GM23338 (cell line): ENCODE results near the gene AGTR1. TPM values are rescaled to one million over a fixed set of nuclear protein-coding genes. Genes with fewer than 3 reads are reported as not detected.
A peak's percentile ranks its signal among the peaks of the same experiment; 100 is the strongest.

Source experiments
- ATAC-seq: fragments of 200-7000 bp; cut with Tn5 transposase; 3 replicates; pipeline ENCODE4 v1.9.1; 2020
- DNase-seq: peaks from one replicate; pipeline ENCODE4 v3.0.0-alpha.2; 2015; ENCODE audit warnings: low spot score
- H2AFZ ChIP-seq: fragments of 200-600 bp; sonication (generic); 2 replicates; pipeline ENCODE4 v1.8.0; 2016; ENCODE audit warnings: antibody characterized with exemption, mild to moderate bottlenecking, moderate library complexity
- H3F3A ChIP-seq: fragments of 200-600 bp; sonication (generic); replicated peaks from 2 replicates; pipeline ENCODE4 v1.8.0; 2017; ENCODE audit warnings: antibody characterized with exemption, mixed run types, low read depth
- H3K27ac ChIP-seq: fragments of 200-600 bp; sonication (generic); 2 replicates; pipeline ENCODE4 v1.6.1; 2016; ENCODE audit warnings: low read depth
- H3K27me3 ChIP-seq: fragments of 200-600 bp; sonication (generic); 2 replicates; pipeline ENCODE4 v1.8.0; 2016; ENCODE audit warnings: mild to moderate bottlenecking, mixed run types, moderate library complexity; ENCODE audit not compliant: insufficient read depth
- H3K36me3 ChIP-seq: fragments of 200-600 bp; sonication (generic); 2 replicates; pipeline ENCODE4 v1.8.0; 2016; ENCODE audit warnings: mild to moderate bottlenecking; ENCODE audit not compliant: insufficient read depth
- H3K4me1 ChIP-seq: fragments of 200-600 bp; sonication (generic); 2 replicates; pipeline ENCODE4 v1.8.0; 2016; ENCODE audit warnings: mild to moderate bottlenecking, moderate library complexity; ENCODE audit not compliant: insufficient read depth
- H3K4me2 ChIP-seq: fragments of 200-600 bp; sonication (generic); 2 replicates; pipeline ENCODE4 v1.7.1; 2017; ENCODE audit warnings: mixed run types
- H3K4me3 ChIP-seq: fragments of 200-600 bp; sonication (generic); 2 replicates; pipeline ENCODE4 v1.6.1; 2016; ENCODE audit warnings: mixed run types
- H3K79me2 ChIP-seq: fragments of 200-600 bp; sonication (generic); replicated peaks from 2 replicates; pipeline ENCODE4 v1.8.0; 2017; ENCODE audit warnings: mild to moderate bottlenecking; ENCODE audit not compliant: insufficient read depth
- H3K9me2 ChIP-seq: fragments of 200-600 bp; sonication (generic); 2 replicates; pipeline ENCODE4 v1.8.0; 2017; ENCODE audit not compliant: insufficient read depth
- H4K20me1 ChIP-seq: fragments of 200-600 bp; sonication (generic); replicated peaks from 2 replicates; pipeline ENCODE4 v1.8.0; 2017; ENCODE audit warnings: mild to moderate bottlenecking; ENCODE audit not compliant: insufficient read depth
- H3K27ac Mint-ChIP-seq: 2 replicates; pipeline ENCODE4 v1.8.0; 2020; ENCODE audit warnings: inconsistent platforms, mild to moderate bottlenecking, moderate library complexity, mixed read lengths
- H3K27me3 Mint-ChIP-seq: 3 replicates; pipeline ENCODE4 v1.8.0; 2022; ENCODE audit warnings: low read depth, mild to moderate bottlenecking, moderate library complexity, mixed read lengths, inconsistent platforms; ENCODE audit not compliant: insufficient read depth, poor library complexity
- H3K36me3 Mint-ChIP-seq: 3 replicates; pipeline ENCODE4 v1.8.0; 2021; ENCODE audit warnings: low read depth, mild to moderate bottlenecking, inconsistent platforms, moderate library complexity, mixed read lengths
- H3K4me1 Mint-ChIP-seq: 3 replicates; pipeline ENCODE4 v1.8.0; 2020; ENCODE audit warnings: mild to moderate bottlenecking, inconsistent platforms, mixed read lengths
- H3K4me3 Mint-ChIP-seq: 3 replicates; pipeline ENCODE4 v1.8.0; 2021; ENCODE audit warnings: moderate library complexity, mild to moderate bottlenecking, inconsistent platforms, mixed read lengths
- H3K9me3 Mint-ChIP-seq: 3 replicates; pipeline ENCODE4 v1.8.0; 2020; ENCODE audit warnings: moderate library complexity, mild to moderate bottlenecking, inconsistent platforms, mixed read lengths
- CREB1 ChIP-seq: fragments of 250-450 bp; sonication (Bioruptor Pico); IDR thresholded peaks from 2 replicates; pipeline ENCODE4 v1.5.0; 2020; ENCODE audit warnings: low read depth, mild to moderate bottlenecking, moderate library complexity
- ETS1 ChIP-seq: IDR thresholded peaks from 2 replicates; pipeline ENCODE4 v1.6.1; 2016; ENCODE audit warnings: antibody characterized with exemption
- EZH2 ChIP-seq: fragments of 200-600 bp; sonication (generic); IDR thresholded peaks from one replicate; pipeline ENCODE4 v1.8.0; 2017; ENCODE audit warnings: antibody characterized with exemption, mild to moderate bottlenecking, low read depth; ENCODE audit not compliant: unreplicated experiment
- NANOG ChIP-seq: IDR thresholded peaks from 2 replicates; pipeline ENCODE4 v1.6.1; 2016; ENCODE audit warnings: antibody characterized with exemption, borderline replicate concordance
- POLR2AphosphoS5 ChIP-seq: IDR thresholded peaks from 2 replicates; pipeline ENCODE4 v1.6.1; 2016; ENCODE audit warnings: antibody characterized with exemption, low read depth
- ZNF114 ChIP-seq: fragments of 250-450 bp; sonication (Bioruptor Pico); IDR thresholded peaks from 2 replicates; pipeline ENCODE4 v1.5.0; 2020; ENCODE audit warnings: mild to moderate bottlenecking, moderate library complexity
- ZNF331 ChIP-seq: fragments of 250-450 bp; sonication (Bioruptor Pico); IDR thresholded peaks from 2 replicates; pipeline ENCODE4 v1.5.0; 2020; ENCODE audit warnings: low read depth, mild to moderate bottlenecking, moderate library complexity
- polyA plus RNA-seq: library from polyadenylated mRNA; unstranded; fragments of >200 nt; fragmentation: Nextera tagmentation; extraction: Ambion mirVana; gene quantifications from 2 replicates; pipeline ENCODE4 v1.2.1, GENCODE V29; 2016
- total RNA-seq: library from RNA; depleted of rRNA; stranded (reverse); fragments of >200 nt; shearing (Covaris generic); gene quantifications from 2 replicates; pipeline ENCODE4 v1.2.3, GENCODE V29; 2014
- TF ChIP-seq, protein P1 (sequence below): IDR thresholded peaks from one replicate; pipeline ENCODE4 v1.6.1; 2018; ENCODE audit warnings: antibody characterized with exemption; ENCODE audit not compliant: unreplicated experiment

Gene AGTR1
- total and polyA plus RNA-seq, 2 experiments from 2014 or later, result 0.16 TPM; not detected in 1

GRCh38 chr3:148694116-148694515, 3.6 kb upstream of the AGTR1 start:
- no peak overlapping the region for H3K4me3 ChIP-seq

DNA sequence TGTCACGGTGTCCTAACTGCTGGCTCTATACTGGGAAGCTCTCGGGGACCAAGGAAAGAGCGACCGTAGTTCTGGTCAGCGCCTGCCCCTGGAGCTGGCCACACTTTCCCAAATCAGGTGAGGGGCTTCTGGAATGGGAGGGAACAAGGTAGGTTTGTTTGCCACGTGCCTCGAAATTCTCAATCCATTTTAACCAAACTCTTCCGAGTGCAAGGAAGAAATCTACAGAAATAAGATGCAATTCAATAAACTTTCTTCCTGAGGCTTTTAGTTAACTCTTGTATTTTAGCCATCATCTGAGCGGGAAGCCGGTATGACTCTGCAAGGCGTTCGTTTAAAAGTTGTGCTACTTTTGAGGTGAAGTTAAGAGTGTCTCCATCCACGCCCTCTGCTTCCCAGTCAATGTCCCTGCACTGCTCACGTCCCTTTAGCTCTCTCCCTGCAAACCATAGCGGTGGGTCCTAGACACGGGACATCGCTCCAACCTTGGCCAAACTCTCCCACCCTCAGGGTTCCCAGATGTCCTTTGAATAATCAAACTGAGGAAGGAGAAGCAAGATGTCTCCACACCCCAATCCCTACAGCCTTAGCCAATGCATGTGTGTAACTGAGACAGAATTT, 597 bp downstream of the AGTR1 start:
- H3K27me3 ChIP-seq, result peaks cover 34% of the 10 kb centered on the region
- ATAC-seq, result peak; percentile 19; the same call in 2 of the 3 replicates
- TF ChIP-seq, protein P1, sequence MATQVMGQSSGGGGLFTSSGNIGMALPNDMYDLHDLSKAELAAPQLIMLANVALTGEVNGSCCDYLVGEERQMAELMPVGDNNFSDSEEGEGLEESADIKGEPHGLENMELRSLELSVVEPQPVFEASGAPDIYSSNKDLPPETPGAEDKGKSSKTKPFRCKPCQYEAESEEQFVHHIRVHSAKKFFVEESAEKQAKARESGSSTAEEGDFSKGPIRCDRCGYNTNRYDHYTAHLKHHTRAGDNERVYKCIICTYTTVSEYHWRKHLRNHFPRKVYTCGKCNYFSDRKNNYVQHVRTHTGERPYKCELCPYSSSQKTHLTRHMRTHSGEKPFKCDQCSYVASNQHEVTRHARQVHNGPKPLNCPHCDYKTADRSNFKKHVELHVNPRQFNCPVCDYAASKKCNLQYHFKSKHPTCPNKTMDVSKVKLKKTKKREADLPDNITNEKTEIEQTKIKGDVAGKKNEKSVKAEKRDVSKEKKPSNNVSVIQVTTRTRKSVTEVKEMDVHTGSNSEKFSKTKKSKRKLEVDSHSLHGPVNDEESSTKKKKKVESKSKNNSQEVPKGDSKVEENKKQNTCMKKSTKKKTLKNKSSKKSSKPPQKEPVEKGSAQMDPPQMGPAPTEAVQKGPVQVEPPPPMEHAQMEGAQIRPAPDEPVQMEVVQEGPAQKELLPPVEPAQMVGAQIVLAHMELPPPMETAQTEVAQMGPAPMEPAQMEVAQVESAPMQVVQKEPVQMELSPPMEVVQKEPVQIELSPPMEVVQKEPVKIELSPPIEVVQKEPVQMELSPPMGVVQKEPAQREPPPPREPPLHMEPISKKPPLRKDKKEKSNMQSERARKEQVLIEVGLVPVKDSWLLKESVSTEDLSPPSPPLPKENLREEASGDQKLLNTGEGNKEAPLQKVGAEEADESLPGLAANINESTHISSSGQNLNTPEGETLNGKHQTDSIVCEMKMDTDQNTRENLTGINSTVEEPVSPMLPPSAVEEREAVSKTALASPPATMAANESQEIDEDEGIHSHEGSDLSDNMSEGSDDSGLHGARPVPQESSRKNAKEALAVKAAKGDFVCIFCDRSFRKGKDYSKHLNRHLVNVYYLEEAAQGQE, result no peak
- no peak for TF ChIP-seq NANOG

More at GRCh38 chr3:148694116-148694515, 3.6 kb upstream of the AGTR1 start:
- no peak for TF ChIP-seq ZNF114 (CRISPR knock-in tag)
- no peak for TF ChIP-seq ZNF331 (CRISPR knock-in tag)
- no peak for TF ChIP-seq EZH2
- TF ChIP-seq NANOG, result no peak
- no peak for TF ChIP-seq ETS1
- TF ChIP-seq, protein P1, result no peak
- TF ChIP-seq CREB1 (CRISPR knock-in tag), result no peak
- no peak for TF ChIP-seq POLR2AphosphoS5
- Histone ChIP-seq H3K36me3 (no peaks in the 10 kb centered on the region), H3K9me2 (no peaks in the 10 kb centered on the region), H3K4me1 (no peaks in the 10 kb centered on the region), H3F3A (no peaks in the 10 kb centered on the region), H3K27me3 (peaks cover 27% of the 10 kb centered on the region), H2AFZ (no peak overlapping the region), H3K4me2 (no peak overlapping the region), H3K79me2 (no peaks in the 10 kb centered on the region), H4K20me1 (no peaks in the 10 kb centered on the region), H3K27ac (no peak overlapping the region)
- Mint-ChIP-seq H3K36me3 (no peaks in the 10 kb centered on the region; the same call in 2 of the 3 replicates), H3K27ac (no peak overlapping the region), H3K4me1 (peaks cover 7% of the 10 kb centered on the region), H3K9me3 (peaks cover 3% of the 10 kb centered on the region; the same call in 2 of the 3 replicates), H3K4me3 (no peak overlapping the region), H3K27me3 (peaks cover 15% of the 10 kb centered on the region)
- ATAC-seq, result no peak
- no peak for DNase-seq

More for the DNA sequence above, 597 bp downstream of the AGTR1 start:
- Histone ChIP-seq H3K27ac (no peak overlapping the region), H3K36me3 (no peaks in the 10 kb centered on the region), H3K79me2 (no peaks in the 10 kb centered on the region), H3K9me2 (no peaks in the 10 kb centered on the region), H2AFZ (peak overlapping the region; percentile 98), H3K4me1 (no peaks in the 10 kb centered on the region), H3F3A (no peaks in the 10 kb centered on the region), H4K20me1 (no peaks in the 10 kb centered on the region), H3K4me2 (peak overlapping the region; percentile 90), H3K4me3 (peak overlapping the region; percentile 64)
- Mint-ChIP-seq H3K9me3 (no peaks in the 10 kb centered on the region), H3K4me3 (peak overlapping the region; percentile 75), H3K36me3 (no peaks in the 10 kb centered on the region), H3K27ac (no peak overlapping the region), H3K4me1 (peaks cover 13% of the 10 kb centered on the region), H3K27me3 (peaks cover 15% of the 10 kb centered on the region)
- peak; percentile 20 for DNase-seq
